Measurements from ENCODE around the gene GNPNAT1. TPM values are rescaled to one million over a fixed set of nuclear protein-coding genes. Genes with fewer than 3 reads are reported as not detected.
"Not testable (repeated sequence)": the region's sequence is repeated elsewhere in the genome, so short reads cannot be mapped to it uniquely, and the experiment has no call there.

Gene GNPNAT1
- total and polyA plus RNA-seq, 2 of the 4 experiments (the other 2 are of a cell fraction) = 19.4 to 30.5 TPM

DNA sequence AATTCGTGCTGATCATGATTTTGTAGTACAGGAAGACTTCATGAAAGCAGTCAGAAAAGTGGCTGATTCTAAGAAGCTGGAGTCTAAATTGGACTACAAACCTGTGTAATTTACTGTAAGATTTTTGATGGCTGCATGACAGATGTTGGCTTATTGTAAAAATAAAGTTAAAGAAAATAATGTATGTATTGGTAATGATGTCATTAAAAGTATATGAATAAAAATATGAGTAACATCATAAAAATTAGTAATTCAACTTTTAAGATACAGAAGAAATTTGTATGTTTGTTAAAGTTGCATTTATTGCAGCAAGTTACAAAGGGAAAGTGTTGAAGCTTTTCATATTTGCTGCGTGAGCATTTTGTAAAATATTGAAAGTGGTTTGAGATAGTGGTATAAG lies 63.9 kb downstream of the GNPNAT1 start:
- POLR2A ChIA-PET (ENCODE audit: unreplicated experiment) = not testable (repeated sequence)

More for the DNA sequence above, 63.9 kb downstream of the GNPNAT1 start:
- H3K27me3 ChIP-seq (ENCODE audit: control insufficient read depth, insufficient read depth, low read length); H2BK5ac ChIP-seq (ENCODE audit: low read depth, low read length, poor library complexity, severe bottlenecking); H3K9me1 ChIP-seq (ENCODE audit: insufficient read depth, low read length); H2AK9ac ChIP-seq (replicated peaks; ENCODE audit: low read depth, low read length, poor library complexity); ATAC-seq (ENCODE audit: low read depth); H3K9ac ChIP-seq (ENCODE audit: low read depth, low read length); H3K56ac ChIP-seq (ENCODE audit: extremely low read depth, insufficient read depth, low read length); dilution Hi-C loops (cut with HindIII; ENCODE audit: low sequenced_read_pairs, unreplicated experiment); H3K4ac ChIP-seq (ENCODE audit: low read depth, low read length); H3K23ac ChIP-seq (ENCODE audit: low read depth, low read length); H3K18ac ChIP-seq (ENCODE audit: low read depth, low read length); BruUV-seq (replicated peaks); H3K9me3 ChIP-seq (ENCODE audit: control insufficient read depth, insufficient read depth, low read length); H3K27ac ChIP-seq (ENCODE audit: insufficient read depth, low read length); in situ Hi-C loops (cut with MboI; ENCODE audit: low sequenced_read_pairs); H4K20me1 ChIP-seq (ENCODE audit: insufficient read depth, low read length); H2AK5ac ChIP-seq (ENCODE audit: low read depth, low read length); H2BK15ac ChIP-seq (ENCODE audit: low read depth, low read length); CTCF ChIA-PET; H4K91ac ChIP-seq (ENCODE audit: insufficient read depth, low read depth, low read length); H4K5ac ChIP-seq (ENCODE audit: low read depth, low read length); DNase-seq; H3K4me2 ChIP-seq (ENCODE audit: low read depth, low read length); H3K14ac ChIP-seq (replicated peaks; ENCODE audit: low read depth, low read length); H3K4me1 ChIP-seq (ENCODE audit: control insufficient read depth, insufficient read depth, low read length); H2AFZ ChIP-seq (replicated peaks; ENCODE audit: low read length, poor library complexity); H4K8ac ChIP-seq (ENCODE audit: low read depth in 2 of 2, low read length in 2 of 2); H2BK120ac ChIP-seq (ENCODE audit: low read depth, low read length); H3K4me3 ChIP-seq (ENCODE audit: insufficient read depth, low read depth, low read length); H2BK20ac ChIP-seq (ENCODE audit: low read depth, low read length): not testable (repeated sequence)
- peaks cover 14% of the 10 kb centered on the region for H3K36me3 ChIP-seq (ENCODE audit: control insufficient read depth, insufficient read depth, low read length)
- no CpG with 5 or more reads among the region's 2 CpGs for WGBS, 2 experiments (ENCODE audit: extremely low coverage in 2 of 2, insufficient read length in 1 of 2)
- peaks cover 12 to 35% of the 10 kb centered on the region in 2 experiments for H3K79me1 ChIP-seq (ENCODE audit: low read depth in 1 of 2, low read length in 2 of 2)
- intact Hi-C loops (cut with micrococcal nuclease) = loop anchor here (5.0 kb wide), 1 partner anchor 580 kb away; no protein-coding TSS in a partner anchor

Small RNA genes lying within 50 kb of the gene (microRNA-seq; reads per million reads assigned to microRNA genes)
- gene AL139317.2 (ENCODE audit: insufficient read depth, insufficient read length) = not detected

Small RNA genes lying within 50 kb of the gene (small RNA-seq; reads per million reads assigned to genes)
- 0 reads per million in 5 experiments for gene AL139317.2

Other genes starting within 250 kb of the GNPNAT1 start
- gene TXNDC16, start 239.1 kb downstream of the GNPNAT1 start, total RNA-seq (2012; rRNA removed) = 1.4 and 1.9 TPM in 2 replicates
- gene TXNDC16, start 239.1 kb downstream of the GNPNAT1 start, polyA plus RNA-seq (2012; rRNA removed) = 1.1 and 1.4 TPM in 2 replicates
- 0.72 and 1.4 TPM in 2 replicates for gene GPR137C, start 238.8 kb downstream of the GNPNAT1 start, total RNA-seq (2012; rRNA removed)
- 0.77 and 0.91 TPM in 2 replicates for gene GPR137C, start 238.8 kb downstream of the GNPNAT1 start, polyA plus RNA-seq (2012; rRNA removed)
- gene ERO1A, start 96.0 kb downstream of the GNPNAT1 start, total RNA-seq (2012; rRNA removed) = 38.0 and 44.6 TPM in 2 replicates
- 23.4 and 29.7 TPM in 2 replicates for gene ERO1A, start 96.0 kb downstream of the GNPNAT1 start, polyA plus RNA-seq (2012; rRNA removed)
- gene PSMC6, start 84.4 kb downstream of the GNPNAT1 start, total RNA-seq (2012; rRNA removed) = 62.9 and 139 TPM in 2 replicates
- 61.3 and 85.4 TPM in 2 replicates for gene PSMC6, start 84.4 kb downstream of the GNPNAT1 start, polyA plus RNA-seq (2012; rRNA removed)
- 7.5 and 20.0 TPM in 2 replicates for gene STYX, start 61.4 kb downstream of the GNPNAT1 start, total RNA-seq (2012; rRNA removed)
- gene STYX, start 61.4 kb downstream of the GNPNAT1 start, polyA plus RNA-seq (2012; rRNA removed) = 4.7 and 5.8 TPM in 2 replicates
- 217 and 229 TPM in 2 replicates for gene FERMT2, start 159.4 kb upstream of the GNPNAT1 start, total RNA-seq (2012; rRNA removed)
- 122 and 131 TPM in 2 replicates for gene FERMT2, start 159.4 kb upstream of the GNPNAT1 start, polyA plus RNA-seq (2012; rRNA removed)

Data from IMR-90 (cell line).